C4-2B (cell line): ENCODE measurements around the gene EHBP1.

ENCODE experiments used
- CTCF ChIP-seq: fragments of 450-650 bp; conservative IDR thresholded peaks from 2 replicates; pipeline ENCODE4 v1.5.1; 2017; ENCODE audit warnings: mild to moderate bottlenecking
- ZFX ChIP-seq: fragments of 450-650 bp; IDR thresholded peaks from 2 replicates; pipeline ENCODE4 v1.6.1; 2017

DNA sequence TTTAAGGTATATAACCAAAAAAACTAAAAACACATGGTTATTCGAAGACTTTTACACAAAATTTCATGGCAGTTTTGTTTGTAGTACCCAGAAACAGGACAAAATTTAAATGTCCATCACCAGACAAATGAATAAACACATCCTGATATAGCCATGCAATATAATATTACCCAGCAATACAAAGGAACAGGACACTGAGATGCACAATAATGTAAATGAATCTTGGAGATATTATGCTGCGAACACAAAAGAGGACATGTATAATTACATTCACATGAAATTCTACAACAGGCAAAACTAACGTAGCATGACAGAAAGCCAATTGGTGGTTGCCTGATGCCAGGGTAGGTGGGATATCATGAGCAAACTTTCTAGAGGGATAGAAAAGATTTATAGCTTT is 252.7 kb downstream of the EHBP1 start:
- TF ChIP-seq CTCF (no peak), ZFX (no peak)
